SK-N-DZ (cell line): ENCODE measurements around the gene N4BP2.

ENCODE experiments used
- small RNA-seq, 2 experiments: library from RNA; depleted of rRNA; stranded (forward); fragments of <200 nt; gene quantifications; one replicate each; pipeline ENCODE3, GENCODE V24; 2014

The N4BP2 gene

Small RNA genes lying within 50 kb of the gene (small RNA-seq; reads per million reads assigned to genes)
- gene AC095057.1: 0 reads per million in 2 experiments
- 0 reads per million in 2 experiments for gene RF00432
- 0 to 0.04 reads per million in 2 experiments for gene RNU6-1112P
